NAMALWA (cell line): Measurements from ENCODE around the gene ATP4A.

Experiments
- DNase-seq: peaks from one replicate; pipeline ENCODE4 v3.0.0-alpha.2; 2015; ENCODE audit warnings: low spot score

The ATP4A gene

DNA sequence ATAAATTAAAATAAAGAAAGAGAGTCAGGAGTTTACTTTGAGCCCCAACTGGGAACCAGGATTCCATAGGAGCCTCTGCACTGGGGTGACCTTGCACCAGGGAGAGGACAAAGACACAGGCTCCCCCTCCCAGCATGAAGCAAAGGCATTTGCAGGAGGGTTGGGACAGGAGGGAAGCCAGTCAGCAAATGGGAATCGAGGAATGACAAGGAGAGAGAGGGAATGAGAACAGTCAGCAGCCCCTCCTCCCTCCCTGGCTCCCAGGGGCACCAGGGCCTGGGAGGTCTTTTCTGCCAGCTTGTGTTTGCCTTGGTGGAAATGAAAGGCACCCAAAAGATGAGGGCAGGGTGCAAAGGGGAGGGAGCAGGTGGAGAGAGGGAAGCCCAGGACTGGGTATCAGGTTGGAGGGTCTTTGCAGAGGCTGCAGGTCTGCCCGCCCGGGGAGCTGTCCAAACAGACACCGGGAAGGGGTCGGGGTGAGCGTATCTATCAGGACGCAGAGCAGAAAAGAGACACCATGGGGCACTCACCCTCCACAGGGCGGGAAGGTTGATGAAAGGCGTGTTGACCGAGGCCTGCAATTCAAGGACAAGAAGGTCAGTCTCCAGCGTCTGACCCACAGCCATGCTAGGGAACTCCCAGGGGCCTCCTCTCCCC lies 39.1 kb downstream of the ATP4A start:
- no peak for DNase-seq

- no peak for DNase-seq
These were observed 40.6 kb downstream of the ATP4A start for GRCh38 chr19:35522745-35523327.

DNA sequence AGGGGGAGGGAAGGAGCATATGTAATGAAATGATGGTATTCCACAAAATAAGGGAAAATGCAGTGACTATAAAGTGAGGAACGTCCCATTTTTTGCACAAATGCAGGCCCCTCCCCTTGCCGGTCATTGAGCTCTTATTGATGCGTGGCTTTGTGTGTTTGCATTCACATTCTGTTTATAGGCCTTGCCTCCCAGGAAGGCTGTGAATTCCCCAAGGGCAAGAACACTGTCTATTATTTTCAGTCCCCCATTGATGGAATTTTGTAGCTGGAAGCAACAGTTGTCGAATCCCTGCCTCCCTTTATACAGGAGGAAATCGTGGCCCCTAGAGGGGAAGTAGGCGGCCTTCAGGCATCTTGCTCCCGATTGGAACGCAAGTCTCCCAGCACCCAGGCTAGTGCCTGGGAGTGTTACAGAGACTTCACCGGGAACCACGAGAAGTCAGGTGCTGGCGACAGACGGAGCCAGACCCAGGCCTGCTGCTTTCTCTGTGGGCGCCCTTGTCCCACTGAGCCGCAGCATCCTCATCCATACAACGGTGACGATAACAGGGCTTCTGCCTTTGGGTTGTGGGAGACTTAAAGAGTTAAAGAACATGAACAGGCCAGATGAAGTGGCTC lies 42.2 kb downstream of the ATP4A start:
- no peak for DNase-seq

GRCh38 chr19:35519291-35519690 lies 44.2 kb downstream of the ATP4A start:
- no peak for DNase-seq

DNA sequence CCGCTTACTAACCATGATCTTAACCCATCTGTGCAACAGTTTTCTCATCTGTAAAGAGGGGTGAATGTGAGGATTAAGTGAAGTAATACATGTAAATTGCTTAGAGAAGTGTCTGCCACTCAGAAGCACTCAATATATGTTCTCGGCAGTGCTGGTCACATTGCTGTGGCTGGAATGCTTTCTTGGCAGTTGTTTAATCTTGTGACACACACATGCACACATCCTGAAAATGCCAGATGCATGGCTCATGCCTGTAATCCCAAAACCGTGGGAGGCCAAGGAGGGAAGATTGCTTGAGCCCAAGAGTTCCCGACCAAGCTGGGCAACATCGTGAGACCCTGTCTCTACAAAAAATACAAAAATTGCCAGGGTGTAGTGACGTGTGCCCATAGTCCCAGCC lies 45.1 kb downstream of the ATP4A start:
- no peak for DNase-seq

DNA sequence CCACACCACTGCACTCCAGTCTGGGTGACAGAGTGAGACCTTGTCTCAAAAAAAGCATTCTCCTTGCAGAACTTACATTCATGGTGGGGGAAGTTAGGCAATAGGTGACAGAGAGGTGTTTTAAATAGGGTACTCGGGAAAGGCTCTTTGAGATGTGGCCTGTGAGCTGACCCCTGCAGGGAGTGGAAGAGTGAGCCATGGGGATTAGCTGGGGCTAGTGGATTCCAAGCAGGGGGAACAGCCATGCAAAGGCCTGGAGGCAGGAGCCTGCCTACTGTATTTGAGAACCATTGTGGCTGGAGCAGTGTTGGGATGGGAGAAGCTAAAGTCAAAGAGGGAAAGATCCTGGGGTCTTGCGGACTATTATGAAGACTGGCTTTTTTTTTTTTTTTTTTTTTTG lies 46.1 kb downstream of the ATP4A start:
- DNase-seq, result no peak

DNA sequence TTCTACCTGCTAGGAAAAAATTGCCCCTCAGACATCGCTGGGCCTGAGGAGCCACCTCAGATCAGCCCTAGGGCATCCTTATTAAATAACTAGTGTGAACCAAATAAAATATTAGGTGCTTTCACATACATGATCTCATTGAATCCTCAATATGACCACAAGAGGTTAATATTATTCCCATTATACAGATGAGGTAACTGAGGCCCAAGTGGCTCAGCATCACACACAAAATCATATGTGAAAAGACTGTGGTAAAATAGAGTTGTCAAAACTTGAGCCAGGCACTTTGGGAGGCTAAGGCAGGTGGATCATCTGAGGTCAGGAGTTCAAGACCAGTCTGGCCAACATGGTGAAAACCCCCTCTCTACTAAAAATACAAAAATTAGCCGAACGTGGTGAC lies 47.1 kb downstream of the ATP4A start:
- no peak for DNase-seq

DNA sequence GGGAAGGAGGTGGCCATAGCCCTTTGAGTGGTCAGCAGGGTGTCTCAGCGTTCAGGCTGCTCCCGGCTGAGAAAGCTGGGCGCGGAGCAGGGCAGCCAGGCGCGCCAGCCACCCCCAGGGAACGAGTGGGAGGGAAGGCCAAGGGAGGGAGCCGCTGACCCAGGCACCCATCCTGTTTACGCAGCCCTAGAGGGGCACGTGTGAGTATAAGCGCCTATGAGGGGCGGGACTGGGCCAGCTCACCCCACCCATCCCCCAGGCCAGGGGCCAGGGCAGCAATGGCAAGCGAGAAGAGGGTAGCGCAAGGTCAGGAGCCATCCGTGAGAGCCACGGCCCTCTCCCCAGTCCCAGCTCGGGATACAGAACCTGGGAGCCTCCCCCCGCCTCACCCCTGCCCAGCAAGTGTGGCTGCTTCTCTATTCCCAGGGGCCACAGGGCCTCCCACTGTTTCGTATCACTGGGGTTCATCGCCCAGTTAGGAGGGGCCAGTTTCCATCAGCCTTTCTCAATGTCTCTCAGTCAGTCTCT lies 49.1 kb downstream of the ATP4A start:
- no peak for DNase-seq

DNA sequence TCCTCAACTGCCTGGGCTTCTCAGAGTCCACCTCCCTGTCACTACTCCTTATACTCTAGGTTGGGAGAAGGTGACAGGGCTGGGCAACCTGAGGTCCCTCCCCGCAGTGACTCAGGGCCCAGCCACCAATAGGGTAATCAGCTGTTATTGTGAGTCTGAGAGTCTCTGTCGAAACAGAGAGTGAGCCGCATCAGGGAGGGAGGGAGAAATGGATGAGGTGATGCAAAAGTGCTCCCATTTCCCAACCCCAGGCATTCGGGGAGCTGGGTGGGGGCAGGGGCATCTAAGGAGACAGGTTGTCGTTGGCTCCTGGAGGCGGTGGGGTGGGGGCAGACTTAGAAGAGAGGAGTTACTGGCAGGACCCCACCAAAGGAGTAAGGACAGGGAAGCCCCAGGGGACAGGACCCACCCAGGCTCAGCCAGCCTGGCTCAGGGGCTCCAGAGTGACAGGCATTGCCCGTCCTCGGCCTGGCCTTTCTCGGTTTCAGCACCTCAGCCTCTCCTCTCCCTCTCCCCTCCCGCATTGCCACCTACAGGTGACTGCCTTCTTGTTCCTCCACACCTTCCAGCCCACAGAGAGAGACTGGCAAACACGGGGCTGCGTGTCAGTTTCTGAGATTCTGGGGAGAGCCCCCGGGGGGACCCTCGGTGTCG lies 49.7 kb downstream of the ATP4A start, which contains the start of gene DMKN:
DMKN (minus strand) TSS at position 22 of the 654 bp plus-strand sequence. CDS start 174 bp downstream, outside the sequence.
- DNase-seq, result no peak

DNA sequence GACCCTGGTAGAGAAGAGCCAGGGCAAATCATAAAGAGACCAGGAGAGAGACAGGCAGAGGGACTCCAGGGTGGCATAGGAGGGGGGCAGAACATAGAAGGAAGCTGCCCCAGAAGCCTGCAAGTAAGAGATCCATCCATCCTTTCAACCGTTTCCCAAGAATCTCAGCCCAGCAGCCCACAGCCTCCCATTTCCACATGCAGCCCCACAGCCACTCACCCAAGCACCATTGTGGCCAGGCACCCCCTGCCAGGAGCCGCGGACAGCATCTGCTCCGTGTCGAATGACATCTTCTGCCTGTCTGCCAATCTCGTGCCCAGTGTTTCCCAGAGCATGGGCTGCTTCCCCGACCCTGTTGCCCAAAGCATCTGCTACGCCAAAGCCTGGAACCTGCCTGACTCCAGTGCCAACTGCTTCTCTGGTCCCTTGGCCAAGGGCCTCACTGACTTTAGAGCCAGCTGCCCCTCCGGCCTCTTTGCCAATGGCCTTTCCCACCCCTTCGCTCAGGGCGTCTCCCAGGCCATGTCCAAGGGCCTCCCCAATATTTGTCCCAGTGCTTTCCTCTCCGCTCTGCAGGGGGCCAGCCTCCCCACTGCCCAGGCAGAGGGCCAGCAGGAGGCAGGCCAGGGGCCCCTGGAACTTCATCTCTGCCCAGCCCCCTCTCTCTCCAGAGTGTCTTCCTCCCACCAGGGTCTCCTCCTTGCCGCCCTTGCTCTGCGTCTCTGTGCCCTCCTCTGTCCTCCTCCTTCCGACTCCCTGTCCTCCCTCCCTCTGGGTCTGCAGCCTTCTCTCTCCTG lies 50.4 kb downstream of the ATP4A start:
- no peak for DNase-seq

- DNase-seq, result no peak
These were observed 52.1 kb downstream of the ATP4A start for GRCh38 chr19:35511337-35511736.

GRCh38 chr19:35510626-35510964 lies 52.9 kb downstream of the ATP4A start:
- no peak for DNase-seq

DNA sequence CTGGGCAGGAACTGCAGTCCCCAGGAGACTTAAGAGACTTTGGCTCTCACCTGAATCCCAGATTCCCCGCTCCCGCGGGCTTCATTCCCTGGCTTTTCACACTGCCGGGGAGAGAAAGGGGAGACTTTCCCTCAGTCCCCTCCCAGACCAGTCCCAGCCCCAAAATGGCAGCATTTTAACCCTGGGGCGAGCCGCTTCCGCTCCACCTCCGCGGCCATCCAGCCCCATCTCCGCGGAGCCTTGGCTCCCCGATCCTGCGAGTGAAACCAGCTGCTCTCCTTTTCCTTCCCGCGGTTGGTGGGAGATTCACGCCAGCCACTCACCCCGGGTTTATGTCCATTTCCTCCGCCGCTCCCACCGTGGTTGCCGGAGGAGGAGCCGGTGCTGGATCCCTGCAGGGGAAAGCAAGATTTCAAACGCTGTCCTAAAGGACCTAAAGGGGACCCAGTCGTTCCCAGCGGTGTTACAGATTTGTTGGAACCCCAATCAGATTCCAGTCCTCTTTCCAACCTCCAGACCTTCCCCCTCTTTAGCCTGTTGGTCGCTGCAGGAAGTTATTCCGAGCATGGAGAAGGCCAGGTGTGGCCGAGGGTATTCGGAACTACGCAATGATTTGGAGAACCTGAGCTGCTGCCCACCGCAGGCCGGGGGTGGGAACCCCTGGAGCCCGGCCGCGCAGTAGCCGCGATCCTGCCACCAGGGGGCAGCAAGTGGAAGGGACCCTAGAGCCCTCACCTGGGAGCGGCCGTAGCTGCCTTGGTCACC lies 53.4 kb downstream of the ATP4A start:
- peak; percentile 66 for DNase-seq

DNA sequence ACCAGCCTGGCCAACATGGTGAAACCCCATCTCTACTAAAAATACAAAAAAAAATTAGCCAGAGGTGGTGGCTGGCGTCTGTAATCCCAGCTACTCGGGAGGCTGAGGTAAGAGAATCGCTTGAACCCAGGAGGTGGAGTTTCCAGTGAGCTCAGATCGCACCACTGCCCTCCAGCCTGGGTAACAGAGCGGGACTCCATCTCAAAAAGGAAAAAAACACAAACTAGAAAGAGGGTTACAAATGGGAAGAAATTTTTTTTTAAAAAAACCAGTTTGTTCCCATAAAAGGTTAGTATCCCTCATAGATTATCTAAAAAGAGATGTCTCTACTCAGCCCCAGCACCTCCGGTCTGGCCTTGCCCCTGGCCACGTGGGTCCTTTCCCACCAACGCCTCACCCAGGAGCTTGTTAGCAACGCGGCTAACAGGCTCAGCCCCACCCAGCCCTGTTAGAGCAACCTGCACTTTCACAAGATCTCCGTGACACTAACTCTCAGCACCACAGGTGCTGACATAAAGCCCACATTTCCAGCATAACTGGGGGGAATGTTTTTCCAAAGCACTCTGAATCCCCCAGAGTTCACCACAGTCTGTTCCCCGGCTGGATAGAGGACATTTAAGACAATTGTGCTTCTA lies 54.3 kb downstream of the ATP4A start:
- peak; percentile 23 for DNase-seq

- DNase-seq, result no peak
These were observed 55.3 kb downstream of the ATP4A start for GRCh38 chr19:35508129-35508528.

DNA sequence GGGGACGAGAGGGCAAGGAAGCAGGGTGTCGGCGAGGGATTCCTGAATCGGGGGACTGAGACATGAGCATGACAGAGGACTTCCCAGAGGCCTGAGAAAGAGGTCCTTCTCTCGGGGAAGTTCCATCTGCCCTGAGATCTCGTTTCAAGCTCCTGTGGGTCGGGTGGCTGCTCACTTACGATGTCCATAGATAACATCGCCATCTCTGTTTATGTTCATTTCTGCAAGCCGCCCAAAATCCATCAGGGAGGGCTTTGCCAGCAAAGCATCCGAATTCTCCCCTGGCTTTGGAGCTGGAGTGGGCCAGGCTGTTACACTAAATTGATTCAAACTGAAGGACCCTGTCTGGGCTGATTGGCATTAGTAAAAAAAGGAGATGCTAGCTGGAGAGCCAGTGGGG lies 55.9 kb downstream of the ATP4A start:
- no peak for DNase-seq

DNA sequence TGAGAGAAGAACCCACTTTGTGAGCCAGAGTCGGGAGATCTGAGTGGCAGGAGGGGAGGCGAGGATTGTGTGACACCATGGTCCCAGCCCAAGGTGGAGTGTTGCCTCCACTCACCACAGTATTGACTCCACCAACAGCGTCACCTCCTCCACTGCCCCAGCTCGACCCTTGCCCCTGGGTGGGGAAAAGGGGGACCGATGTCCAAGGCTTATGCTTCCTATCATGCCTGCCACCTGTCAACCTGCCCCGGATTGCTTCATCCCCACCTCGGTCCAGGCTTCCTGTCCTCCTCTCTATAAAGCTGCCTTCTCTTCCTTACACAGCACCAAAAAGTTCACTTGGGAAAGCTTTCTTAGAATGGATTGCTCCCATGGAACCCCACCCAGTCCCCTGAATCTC lies 57.4 kb downstream of the ATP4A start:
- DNase-seq, result no peak

- DNase-seq, result no peak
These were observed 60.7 kb downstream of the ATP4A start for GRCh38 chr19:35502751-35503150.

DNA sequence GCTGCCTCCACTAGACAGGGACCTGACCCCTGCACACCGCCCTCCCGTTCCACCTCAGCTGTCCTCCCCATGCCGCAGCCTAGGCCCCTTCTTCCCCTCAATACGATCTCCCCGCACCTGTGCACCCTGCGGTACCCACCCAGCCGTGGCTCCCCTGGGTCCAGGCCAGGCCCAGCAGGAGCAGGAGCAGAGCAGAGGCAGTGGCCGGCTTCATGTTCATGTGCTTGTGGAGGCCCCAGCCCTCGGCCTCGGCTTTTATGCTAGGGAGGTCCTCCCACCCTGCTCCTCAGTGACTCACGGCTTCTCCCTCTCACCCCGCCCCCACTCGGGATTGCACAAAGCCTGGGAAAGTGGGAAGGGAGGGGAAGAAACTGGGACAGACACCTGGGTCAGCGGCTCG lies 61.8 kb downstream of the ATP4A start:
- no peak for DNase-seq

DNA sequence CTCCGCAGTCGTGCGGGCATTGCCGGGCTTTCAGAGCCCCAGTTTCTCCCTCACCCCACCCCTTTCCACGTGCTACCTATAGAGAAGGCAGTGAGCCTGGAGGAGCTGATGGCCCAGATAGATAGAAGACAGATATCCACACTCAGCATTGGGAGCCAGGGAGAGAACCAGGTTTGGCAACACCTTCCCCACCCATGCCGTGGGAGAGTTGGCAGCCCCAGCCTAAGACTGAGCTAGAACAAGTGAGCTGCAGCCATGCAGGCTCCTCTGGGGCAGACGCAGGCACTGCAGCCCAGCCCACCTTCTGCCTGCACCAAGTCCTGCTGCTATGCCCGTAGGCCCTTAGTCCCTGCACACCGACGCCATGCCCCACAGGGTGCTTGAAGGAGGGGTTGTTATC lies 62.8 kb downstream of the ATP4A start:
- DNase-seq, result no peak
